H9 (cell line): ENCODE data around the gene ZC3H12C. TPM values are rescaled to one million over a fixed set of nuclear protein-coding genes. Genes with fewer than 3 reads are reported as not detected.

Experiments
- DNase-seq: peaks from one replicate; pipeline ENCODE4 v3.0.0-alpha.2; 2017
- H2AFZ ChIP-seq: one replicate; pipeline ENCODE4 v1.6.1; 2013; ENCODE audit warnings: mild to moderate bottlenecking, low read length, control low read depth, moderate library complexity
- H2AK5ac ChIP-seq: 2 replicates; pipeline ENCODE4 v1.6.1; 2013; ENCODE audit warnings: low read length, control low read depth, mixed read lengths; ENCODE audit not compliant: insufficient read length
- H2BK120ac ChIP-seq: one replicate; pipeline ENCODE4 v1.6.1; 2013; ENCODE audit warnings: low read depth, mild to moderate bottlenecking, low read length, control low read depth, inconsistent platforms; ENCODE audit not compliant: poor library complexity, severe bottlenecking
- H2BK12ac ChIP-seq: 2 replicates; pipeline ENCODE4 v1.6.1; 2013; ENCODE audit warnings: low read length, control low read depth, mixed read lengths, low read depth; ENCODE audit not compliant: insufficient read length
- H2BK15ac ChIP-seq: 2 replicates; pipeline ENCODE4 v1.6.1; 2013; ENCODE audit warnings: low read depth, low read length, control low read depth
- H2BK20ac ChIP-seq: one replicate; pipeline ENCODE4 v1.6.1; 2013; ENCODE audit warnings: low read depth, mild to moderate bottlenecking, low read length, control low read depth, inconsistent platforms; ENCODE audit not compliant: poor library complexity, severe bottlenecking
- H2BK5ac ChIP-seq: 2 replicates; pipeline ENCODE4 v1.6.1; 2013; ENCODE audit warnings: low read length, control low read depth, mixed read lengths; ENCODE audit not compliant: insufficient read length
- H3K14ac ChIP-seq: 2 replicates; pipeline ENCODE4 v1.6.1; 2013; ENCODE audit warnings: low read length, control low read depth; ENCODE audit not compliant: insufficient read depth
- H3K18ac ChIP-seq: 2 replicates; pipeline ENCODE4 v1.6.1; 2013; ENCODE audit warnings: low read depth, mild to moderate bottlenecking, mixed read lengths, low read length, control low read depth; ENCODE audit not compliant: insufficient read length
- H3K23ac ChIP-seq: 2 replicates; pipeline ENCODE4 v1.6.1; 2013; ENCODE audit warnings: low read length, control low read depth, mixed read lengths, low read depth; ENCODE audit not compliant: insufficient read length
- H3K23me2 ChIP-seq: 2 replicates; pipeline ENCODE4 v1.6.1; 2013; ENCODE audit warnings: low read depth, mild to moderate bottlenecking, mixed read lengths, low read length, control low read depth; ENCODE audit not compliant: insufficient read length, poor library complexity, severe bottlenecking
- H3K27ac ChIP-seq: 2 replicates; pipeline ENCODE4 v1.5.1; 2013; ENCODE audit warnings: low read length, control low read depth, mixed read lengths, low read depth; ENCODE audit not compliant: insufficient read length
- H3K27me3 ChIP-seq: 2 replicates; pipeline ENCODE4 v1.6.1; 2013; ENCODE audit warnings: low read length, control low read depth, inconsistent platforms; ENCODE audit not compliant: insufficient read depth
- H3K4ac ChIP-seq: 2 replicates; pipeline ENCODE4 v1.6.1; 2013; ENCODE audit warnings: low read depth, mild to moderate bottlenecking, control low read depth, inconsistent platforms, low read length, moderate library complexity
- H3K4me1 ChIP-seq: 2 replicates; pipeline ENCODE4 v1.6.1; 2013; ENCODE audit warnings: low read length, control low read depth, inconsistent platforms; ENCODE audit not compliant: insufficient read depth
- H3K4me2 ChIP-seq: 2 replicates; pipeline ENCODE4 v1.6.1; 2013; ENCODE audit warnings: low read length, control low read depth, mixed read lengths; ENCODE audit not compliant: insufficient read length, insufficient read depth
- H3K56ac ChIP-seq: 2 replicates; pipeline ENCODE4 v1.6.1; 2013; ENCODE audit warnings: low read depth, mild to moderate bottlenecking, mixed read lengths, low read length, control low read depth; ENCODE audit not compliant: insufficient read length
- H3K79me1 ChIP-seq: 2 replicates; pipeline ENCODE4 v1.6.1; 2013; ENCODE audit warnings: low read depth, mild to moderate bottlenecking, moderate library complexity, low read length, control low read depth, inconsistent platforms; ENCODE audit not compliant: insufficient read depth, poor library complexity, severe bottlenecking
- H3K79me2 ChIP-seq: 2 replicates; pipeline ENCODE4 v1.6.1; 2013; ENCODE audit warnings: low read length, control low read depth, inconsistent platforms; ENCODE audit not compliant: insufficient read depth
- H3K9ac ChIP-seq: 2 replicates; pipeline ENCODE4 v1.6.1; 2013; ENCODE audit warnings: low read length, control low read depth, mixed read lengths; ENCODE audit not compliant: insufficient read length; ENCODE audit errors: extremely low read depth
- H3K9me3 ChIP-seq: one replicate; pipeline ENCODE4 v1.6.1; 2013; ENCODE audit warnings: low read depth, low read length, inconsistent platforms; ENCODE audit not compliant: control insufficient read depth
- H3T11ph ChIP-seq: one replicate; pipeline ENCODE4 v1.6.1; 2013; ENCODE audit warnings: mild to moderate bottlenecking, low read length, control low read depth, inconsistent platforms
- H4K20me1 ChIP-seq: one replicate; pipeline ENCODE4 v1.6.1; 2013; ENCODE audit not compliant: control insufficient read depth, insufficient read length, insufficient read depth
- H4K5ac ChIP-seq: 2 replicates; pipeline ENCODE4 v1.6.1; 2013; ENCODE audit warnings: low read depth, mild to moderate bottlenecking, mixed read lengths, low read length, control low read depth; ENCODE audit not compliant: insufficient read length
- H4K8ac ChIP-seq: replicated peaks from 2 replicates; pipeline ENCODE4 v1.6.1; 2013; ENCODE audit warnings: low read length, control low read depth, mixed read lengths, low read depth; ENCODE audit not compliant: insufficient read length
- H4K91ac ChIP-seq: 2 replicates; pipeline ENCODE4 v1.6.1; 2013; ENCODE audit warnings: low read depth, mild to moderate bottlenecking, moderate library complexity, mixed read lengths, low read length, control low read depth; ENCODE audit not compliant: insufficient read length
- H3K27ac Mint-ChIP-seq, 3 experiments: 2 replicates in 2 of 3; 3 replicates in 1 of 3; pipeline ENCODE4 v1.8.0; 2020 to 2021; ENCODE audit warnings: mixed read lengths in 3 of 3, mild to moderate bottlenecking in 1 of 3, moderate library complexity in 1 of 3
- H3K27me3 Mint-ChIP-seq: 2 replicates; pipeline ENCODE4 v1.8.0; 2021; ENCODE audit warnings: low read depth, mild to moderate bottlenecking, moderate library complexity, mixed read lengths
- H3K36me3 Mint-ChIP-seq, 3 experiments: 2 replicates in 2 of 3; 3 replicates in 1 of 3; pipeline ENCODE4 v1.8.0; 2020 to 2021; ENCODE audit warnings: low read depth in 3 of 3, mixed read lengths in 3 of 3; ENCODE audit not compliant: insufficient read depth in 1 of 3
- H3K4me1 Mint-ChIP-seq, 2 experiments: 2 replicates each; pipeline ENCODE4 v1.8.0; 2020; ENCODE audit warnings: mixed read lengths in 2 of 2
- H3K4me3 Mint-ChIP-seq, 2 experiments: 2 replicates in 1 of 2; 3 replicates in 1 of 2; pipeline ENCODE4 v1.8.0; 2020 to 2021; ENCODE audit warnings: mild to moderate bottlenecking in 2 of 2, mixed read lengths in 2 of 2, moderate library complexity in 1 of 2
- H3K9me3 Mint-ChIP-seq, 2 experiments: 2 replicates in 1 of 2; 3 replicates in 1 of 2; pipeline ENCODE4 v1.8.0; 2020; ENCODE audit warnings: mild to moderate bottlenecking in 2 of 2, mixed read lengths in 2 of 2, moderate library complexity in 1 of 2
- WGBS: extraction: QIAGEN DNeasy Blood & Tissue Kit; methylation state at CpG from one replicate; pipeline ENCODE4 v1.1.7; 2013; ENCODE audit warnings: missing lambda C conversion rate, low lambda C conversion rate, mixed read lengths; ENCODE audit not compliant: insufficient read length; ENCODE audit errors: extremely low coverage; 5-methylcytosine and 5-hydroxymethylcytosine counted together
- total RNA-seq: library from RNA; stranded (reverse); gene quantifications from 2 replicates; pipeline ENCODE4 v1.2.1, GENCODE V29; 2021
- TF ChIP-seq, protein P1 (sequence below): fragments of 200-600 bp; sonication (generic); conservative IDR thresholded peaks from 3 replicates; pipeline ENCODE4 v1.8.0; 2021; ENCODE audit warnings: antibody characterized with exemption, mild to moderate bottlenecking

ZC3H12C gene
- total RNA-seq, 1 experiment from 2014 or later: 4.8 TPM

DNA sequence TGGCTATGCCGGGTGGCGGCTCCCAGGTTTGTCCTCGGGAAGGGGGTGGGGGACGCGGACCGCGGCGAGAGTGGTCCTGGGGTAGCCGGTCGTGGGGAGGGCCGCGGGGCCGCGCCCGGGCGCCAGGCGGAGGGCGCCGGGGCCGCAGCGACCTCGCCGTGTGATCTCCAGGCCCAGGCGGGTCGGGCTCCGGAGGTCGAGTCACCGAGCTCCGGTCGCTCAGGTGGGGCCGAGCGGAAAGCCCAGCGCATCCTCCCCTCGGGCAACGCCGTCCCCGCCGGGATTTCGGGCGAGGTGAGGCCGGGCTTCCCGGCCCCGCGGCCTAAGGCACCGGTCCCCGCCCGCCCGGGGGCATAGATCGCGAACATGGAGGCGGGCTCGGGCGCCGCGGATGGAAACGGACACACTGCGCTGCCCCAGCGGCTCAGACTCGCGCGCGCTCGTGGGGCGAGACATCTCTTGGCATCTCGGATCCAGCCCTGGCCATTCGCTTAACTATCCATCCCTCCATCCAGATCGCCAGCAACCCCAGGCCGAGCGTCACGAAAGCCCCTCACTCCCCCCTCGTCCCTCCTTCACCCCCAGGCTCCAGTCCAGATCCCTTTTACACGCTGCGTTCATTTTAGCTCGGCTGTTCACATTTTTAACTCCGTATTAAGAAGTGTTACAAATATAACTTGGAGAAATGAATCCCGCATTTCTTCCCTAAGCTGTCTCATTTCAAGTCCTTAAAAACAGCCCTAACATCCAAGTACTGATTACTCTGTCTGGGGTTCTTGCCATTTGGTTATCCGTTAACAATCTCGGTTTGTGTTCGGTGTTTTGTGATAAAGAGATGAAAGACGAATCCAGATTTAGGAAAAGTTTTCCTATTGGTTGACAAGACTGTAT, 460 bp downstream of the ZC3H12C start:
- Mint-ChIP-seq H3K27me3 (peaks cover 9% of the 10 kb centered on the region), H3K9me3 (no peaks in the 10 kb centered on the region; a peak in 2 of 5 replicates), H3K4me3 (peak overlapping the region; percentile 88 to 91), H3K27ac (peak overlapping the region; percentile 36 to 75 (median 58); a peak in 4 of 7 replicates), H3K4me1 (peaks cover 20 to 22% of the 10 kb centered on the region in 2 experiments), H3K36me3 (no peaks in the 10 kb centered on the region)
- H3T11ph ChIP-seq: no peak overlapping the region
- no peak overlapping the region for H2BK5ac ChIP-seq
- H3K79me1 ChIP-seq: no peaks in the 10 kb centered on the region
- peak overlapping the region; percentile 81 for H3K4me2 ChIP-seq
- H4K91ac ChIP-seq: no peak overlapping the region
- H2BK20ac ChIP-seq: no peak overlapping the region
- TF ChIP-seq, protein P1, sequence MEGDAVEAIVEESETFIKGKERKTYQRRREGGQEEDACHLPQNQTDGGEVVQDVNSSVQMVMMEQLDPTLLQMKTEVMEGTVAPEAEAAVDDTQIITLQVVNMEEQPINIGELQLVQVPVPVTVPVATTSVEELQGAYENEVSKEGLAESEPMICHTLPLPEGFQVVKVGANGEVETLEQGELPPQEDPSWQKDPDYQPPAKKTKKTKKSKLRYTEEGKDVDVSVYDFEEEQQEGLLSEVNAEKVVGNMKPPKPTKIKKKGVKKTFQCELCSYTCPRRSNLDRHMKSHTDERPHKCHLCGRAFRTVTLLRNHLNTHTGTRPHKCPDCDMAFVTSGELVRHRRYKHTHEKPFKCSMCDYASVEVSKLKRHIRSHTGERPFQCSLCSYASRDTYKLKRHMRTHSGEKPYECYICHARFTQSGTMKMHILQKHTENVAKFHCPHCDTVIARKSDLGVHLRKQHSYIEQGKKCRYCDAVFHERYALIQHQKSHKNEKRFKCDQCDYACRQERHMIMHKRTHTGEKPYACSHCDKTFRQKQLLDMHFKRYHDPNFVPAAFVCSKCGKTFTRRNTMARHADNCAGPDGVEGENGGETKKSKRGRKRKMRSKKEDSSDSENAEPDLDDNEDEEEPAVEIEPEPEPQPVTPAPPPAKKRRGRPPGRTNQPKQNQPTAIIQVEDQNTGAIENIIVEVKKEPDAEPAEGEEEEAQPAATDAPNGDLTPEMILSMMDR: no peak
- no peak overlapping the region for H3K56ac ChIP-seq
- no peak overlapping the region for H2AK5ac ChIP-seq
- H4K5ac ChIP-seq: no peak overlapping the region
- no peak overlapping the region for H2BK12ac ChIP-seq
- H4K8ac ChIP-seq: no peak overlapping the region
- H3K14ac ChIP-seq: peak overlapping the region; percentile 72
- WGBS: no CpG with 5 or more reads among the region's 80 CpGs
- no peak overlapping the region for H2BK15ac ChIP-seq
- H2AFZ ChIP-seq: no peak overlapping the region
- peak overlapping the region; percentile 48 for H3K9ac ChIP-seq
- H3K23ac ChIP-seq: no peak overlapping the region
- peak; percentile 40 for DNase-seq
- H3K27ac ChIP-seq: no peak overlapping the region
- H2BK120ac ChIP-seq: no peak overlapping the region
- no peaks in the 10 kb centered on the region for H3K9me3 ChIP-seq
- no peaks in the 10 kb centered on the region for H3K79me2 ChIP-seq
- H3K27me3 ChIP-seq: no peaks in the 10 kb centered on the region; the same call in 1 of the 2 replicates
- H3K23me2 ChIP-seq: peaks cover 13% of the 10 kb centered on the region
- H3K18ac ChIP-seq: peak overlapping the region; percentile 65
- H3K4ac ChIP-seq: no peak overlapping the region
- H4K20me1 ChIP-seq: no peaks in the 10 kb centered on the region
- H3K4me1 ChIP-seq: peaks cover 7% of the 10 kb centered on the region; the same call in 1 of the 2 replicates
